Choroid plexus epithelial cell (primary cell): Measurements from ENCODE around the gene KRTAP24-1.

Experiments used
- DNase-seq: peaks from one replicate; pipeline ENCODE4 v3.0.0-alpha.2; 2010; ENCODE audit warnings: low read depth
- H3K4me3 ChIP-seq: 2 replicates; pipeline ENCODE4 v1.5.1; 2011; ENCODE audit warnings: low read depth, mild to moderate bottlenecking, control low read depth, low read length, moderate library complexity
- CTCF ChIP-seq: conservative IDR thresholded peaks from 2 replicates; pipeline ENCODE4 v1.5.1; 2011; ENCODE audit warnings: low read depth, mild to moderate bottlenecking, control low read depth, inconsistent platforms, low read length, moderate library complexity

The KRTAP24-1 gene

DNA sequence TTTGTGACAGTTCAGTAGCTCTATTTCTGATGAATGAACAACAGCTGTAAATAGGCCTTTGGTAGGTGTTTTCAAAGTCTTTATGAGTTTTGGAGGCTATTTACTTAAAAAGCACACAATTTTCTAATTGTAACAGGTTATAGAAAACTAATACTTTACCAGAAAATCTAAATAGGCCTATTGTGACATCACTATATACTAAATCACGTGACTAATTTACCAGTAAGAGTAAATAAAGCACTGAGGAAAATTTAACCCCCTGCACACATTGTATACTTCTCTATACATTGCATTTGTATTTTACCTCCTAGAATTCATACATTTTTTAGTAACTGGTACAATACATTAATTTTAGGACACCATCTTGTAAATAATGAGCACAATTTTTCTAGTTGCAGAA lies 22.4 kb upstream of the KRTAP24-1 start:
- no peak for TF ChIP-seq CTCF
- H3K4me3 ChIP-seq: no peak overlapping the region
- DNase-seq: no peak

DNA sequence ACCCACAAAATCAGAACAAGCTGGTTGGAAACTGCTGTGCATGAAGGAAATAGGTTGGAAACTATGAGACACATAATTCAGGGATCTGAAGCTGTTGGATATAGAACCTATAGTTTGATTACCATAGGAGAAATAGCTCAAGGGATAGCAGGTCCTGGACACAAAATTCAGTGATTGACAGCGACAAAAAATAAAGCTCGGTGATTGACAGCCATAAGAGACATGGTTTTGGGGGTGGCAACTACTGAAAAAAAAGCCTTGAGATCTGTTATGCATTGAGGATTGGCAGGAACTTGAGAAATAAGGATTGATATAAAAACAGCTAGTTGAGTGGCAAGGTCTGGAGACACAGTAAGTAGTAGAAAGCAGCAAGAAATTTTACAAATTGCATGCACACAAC lies 6.5 kb upstream of the KRTAP24-1 start, which contains the start of gene KRTAP25-1:
Gene KRTAP25-1, minus strand, starts transcription at position 300 of the 400 bp plus-strand sequence. Its CDS starts 24 bp downstream, at position 276.
- DNase-seq: no peak
- H3K4me3 ChIP-seq: no peak within 1 kb of the TSS
- no peak for TF ChIP-seq CTCF

DNA sequence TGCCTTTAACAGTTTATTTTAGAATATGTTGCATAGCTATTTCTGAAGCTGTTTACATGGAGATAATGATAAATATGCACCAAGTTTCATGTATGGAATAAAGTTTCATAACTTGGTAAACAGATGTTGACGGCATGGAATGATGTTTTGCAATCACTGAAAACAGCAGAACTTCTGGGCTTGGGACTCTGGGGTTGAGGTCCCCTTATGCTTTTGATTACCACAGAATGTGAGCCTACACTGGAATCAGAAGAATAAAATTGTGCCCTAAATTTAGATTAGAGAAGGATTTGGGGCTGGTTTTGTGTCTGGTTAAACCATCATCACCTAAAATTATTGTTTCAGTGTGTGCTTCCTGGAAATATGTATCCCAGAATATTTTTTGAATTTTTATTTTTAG lies 11.1 kb downstream of the KRTAP24-1 start:
- DNase-seq: no peak
- TF ChIP-seq CTCF: no peak
- H3K4me3 ChIP-seq: no peak overlapping the region

DNA sequence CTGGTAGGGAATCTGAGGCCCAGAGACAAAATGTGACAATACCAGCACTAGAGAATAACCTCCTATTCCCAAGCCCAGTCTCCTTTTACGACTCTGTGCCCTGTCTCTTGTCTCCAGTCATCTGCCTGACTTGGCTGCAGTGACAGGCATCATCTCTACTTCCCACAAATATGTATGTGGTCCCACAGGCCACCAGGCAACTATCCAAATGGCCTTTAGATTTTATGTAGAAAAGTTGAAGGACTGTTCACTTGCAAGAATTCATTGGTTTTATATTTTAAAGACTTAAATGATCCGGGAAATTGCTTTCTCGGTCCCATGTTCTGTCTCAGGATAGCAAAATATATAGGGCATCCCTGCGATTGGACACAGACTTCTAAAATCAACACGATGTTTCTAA lies 11.6 kb downstream of the KRTAP24-1 start:
- peak; percentile 8 for DNase-seq
- TF ChIP-seq CTCF: no peak
- no peak overlapping the region for H3K4me3 ChIP-seq

DNA sequence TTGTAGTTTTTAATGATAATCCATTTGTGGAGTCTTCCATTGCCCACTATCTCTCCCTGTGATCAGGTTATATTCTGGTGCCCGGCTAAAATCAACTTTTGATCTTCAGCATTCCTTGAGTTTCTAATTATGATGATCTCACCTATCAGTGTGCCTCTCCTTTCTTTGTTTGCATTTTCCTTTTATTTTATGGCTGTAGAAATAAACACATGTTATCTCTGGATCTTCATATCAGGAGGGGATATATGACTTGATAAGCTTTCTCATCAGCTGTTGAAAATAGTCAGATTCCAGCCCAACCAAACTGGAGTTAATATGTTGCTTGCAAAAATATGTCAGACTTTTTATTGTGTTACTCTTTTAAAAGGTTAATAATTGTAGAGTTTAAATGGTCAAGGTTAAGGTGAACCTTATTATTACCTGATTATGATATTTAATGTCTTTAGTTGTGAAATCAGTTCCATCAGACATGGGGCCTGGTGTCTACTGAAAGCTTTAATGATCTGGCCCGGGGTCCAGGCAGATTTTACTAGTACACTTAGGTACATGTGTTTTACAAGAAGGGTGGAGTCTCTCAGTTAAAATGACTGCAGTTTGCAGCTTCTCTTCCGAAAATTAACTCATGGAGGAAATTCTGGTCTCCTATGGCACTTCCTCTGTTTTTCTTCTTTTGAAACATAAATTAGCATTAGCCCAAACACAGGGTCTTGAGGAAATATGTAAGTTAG lies 12.8 kb downstream of the KRTAP24-1 start:
- DNase-seq: no peak
- no peak overlapping the region for H3K4me3 ChIP-seq

DNA sequence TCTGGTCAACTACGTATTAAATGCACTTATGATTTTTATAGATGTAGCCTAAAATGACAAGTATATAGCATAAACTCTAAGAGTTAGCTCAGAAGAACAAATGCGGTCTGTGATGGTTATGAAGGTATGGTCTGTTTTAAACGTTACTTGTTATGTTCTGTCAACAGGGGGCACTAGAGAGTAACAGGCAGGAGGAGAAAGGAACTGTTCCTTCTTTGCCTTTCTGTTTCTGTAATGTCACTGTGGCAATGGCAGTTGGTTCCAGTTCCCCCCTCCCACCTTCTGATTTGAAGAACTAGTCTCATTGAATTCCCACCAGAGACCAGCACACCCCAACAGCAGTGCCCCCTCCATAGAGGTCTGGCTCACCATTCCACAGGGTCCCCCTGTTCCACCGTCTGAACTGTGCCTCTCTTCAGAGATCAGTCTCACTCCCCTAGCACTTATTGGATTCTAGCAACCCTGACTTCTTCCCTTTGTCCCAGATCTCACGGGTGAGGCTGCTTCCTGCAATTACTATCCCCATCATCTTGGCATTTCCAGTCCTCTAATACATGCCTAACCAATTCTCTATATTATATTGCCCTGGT lies 14.0 kb downstream of the KRTAP24-1 start:
- DNase-seq: peak; percentile 5
- peak; percentile 31 for TF ChIP-seq CTCF
- H3K4me3 ChIP-seq: no peak overlapping the region

More for the DNA sequence above, 12.8 kb downstream of the KRTAP24-1 start:
- TF ChIP-seq CTCF: no peak

DNA sequence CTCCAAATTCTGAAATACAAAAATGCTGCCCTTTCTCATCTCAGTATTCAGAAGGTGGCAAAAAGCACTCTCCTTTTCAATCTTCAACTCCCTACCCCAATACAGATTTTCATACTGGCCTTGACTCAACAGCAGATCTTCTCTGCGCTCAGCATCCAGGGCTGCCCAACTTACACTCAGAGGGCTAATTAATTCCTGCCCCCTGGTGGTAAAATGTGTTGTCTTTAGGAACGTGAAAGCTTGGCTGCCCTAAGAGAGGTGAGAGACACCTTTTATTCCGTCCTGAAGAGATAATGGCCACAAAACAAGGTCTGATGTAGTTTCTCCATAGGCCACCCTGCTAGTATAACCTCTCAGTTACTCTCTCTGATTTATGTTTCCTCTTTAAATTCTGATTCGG lies 25.0 kb downstream of the KRTAP24-1 start:
- peak; percentile 74 for TF ChIP-seq CTCF

More for the DNA sequence above, 25.0 kb downstream of the KRTAP24-1 start:
- peak; percentile 81 for DNase-seq
- H3K4me3 ChIP-seq: no peak overlapping the region
